ENCODE measurements around the gene PDE4D. TPM values are rescaled to one million over a fixed set of nuclear protein-coding genes. Genes with fewer than 3 reads are reported as not detected.

The PDE4D gene
- total RNA-seq, 1 donor from 2014 or later, result 44.8 TPM

DNA sequence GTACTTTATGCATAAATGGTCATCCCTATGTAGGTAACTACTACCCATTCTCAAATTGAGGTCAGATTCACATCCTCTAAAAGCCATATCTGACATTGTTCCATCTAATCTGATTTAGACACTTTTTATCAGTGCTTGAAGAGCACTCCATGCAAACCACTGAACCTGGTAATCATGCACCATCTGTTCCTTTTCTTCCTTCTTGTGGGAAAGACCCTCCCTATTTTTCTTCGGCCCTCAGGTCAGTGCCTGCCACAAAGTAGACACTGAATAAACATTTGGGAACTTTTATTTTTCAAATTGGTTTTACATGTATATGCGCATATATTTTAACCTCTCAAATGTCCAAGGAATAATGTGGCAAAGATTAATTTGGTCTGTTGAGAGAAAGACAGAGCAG lies 26.0 kb upstream of the PDE4D start:
- Histone ChIP-seq H3K36me3 (no peaks in the 10 kb centered on the region), H3K4me1 (no peaks in the 10 kb centered on the region), H3K27me3 (no peaks in the 10 kb centered on the region), H3K27ac (no peak overlapping the region), H3K9me3 (no peaks in the 10 kb centered on the region), H3K4me3 (no peak overlapping the region)
- TF ChIP-seq CTCF (IDR thresholded peaks at IDR 0.05), result no peak
- intact Hi-C loops (cut with DNase I), result no loop called here
- DNase-seq (ENCODE audit: low spot score in 2 of 2), result no peak

DNA sequence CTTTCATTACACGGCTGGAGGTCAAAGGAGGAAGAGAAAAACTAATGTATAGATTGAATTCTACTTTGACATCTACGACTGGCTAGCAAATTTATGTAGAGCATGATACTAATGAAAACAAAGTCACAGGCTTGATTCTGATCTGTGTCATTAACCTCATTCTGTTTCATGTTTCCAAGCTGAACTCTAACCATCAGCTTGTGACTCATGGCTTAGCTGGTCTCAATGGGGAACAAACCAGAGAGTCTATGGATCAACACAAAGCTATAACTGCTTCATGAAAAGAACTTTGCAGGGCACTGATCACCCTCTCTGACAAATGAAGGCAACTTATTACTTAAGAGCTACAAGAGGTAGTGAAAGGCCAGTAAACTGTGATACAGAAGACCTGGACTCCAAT lies 23.6 kb upstream of the PDE4D start:
- H3K27me3 ChIP-seq, result no peaks in the 10 kb centered on the region
- no peak overlapping the region for H3K27ac ChIP-seq
- H3K4me3 ChIP-seq, result no peak overlapping the region
- intact Hi-C loops (cut with DNase I), result no loop called here
- no peaks in the 10 kb centered on the region for H3K4me1 ChIP-seq
- TF ChIP-seq CTCF (IDR thresholded peaks at IDR 0.05), result no peak
- H3K36me3 ChIP-seq, result peaks cover 0 to 2% of the 10 kb centered on the region in 2 donors
- no peaks in the 10 kb centered on the region for H3K9me3 ChIP-seq
- no peak for DNase-seq (ENCODE audit: low spot score in 2 of 2)

DNA sequence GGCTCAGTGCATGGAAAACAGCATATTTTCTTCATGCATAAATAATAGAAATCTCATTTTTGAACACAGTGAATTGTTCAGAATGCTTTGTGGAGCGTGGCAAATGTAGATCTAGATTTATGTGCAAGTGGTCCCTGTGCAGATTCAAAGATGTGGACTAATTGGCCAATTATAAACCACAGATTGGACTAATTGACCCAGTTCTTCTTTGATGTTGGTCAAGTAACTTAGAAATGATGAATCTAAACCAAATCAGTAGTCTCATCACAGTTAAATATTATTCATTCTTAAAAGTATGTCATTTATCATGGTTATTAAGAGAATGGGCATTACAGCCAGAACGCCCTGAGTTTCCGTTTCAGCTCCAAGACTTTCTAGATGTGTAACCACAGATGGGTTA lies 11.7 kb upstream of the PDE4D start:
- intact Hi-C loops (cut with DNase I), result no loop called here
- Histone ChIP-seq H3K4me1 (no peaks in the 10 kb centered on the region), H3K27me3 (no peaks in the 10 kb centered on the region), H3K27ac (no peak overlapping the region), H3K9me3 (no peaks in the 10 kb centered on the region), H3K36me3 (no peaks in the 10 kb centered on the region), H3K4me3 (no peak overlapping the region)
- no peak for TF ChIP-seq CTCF (IDR thresholded peaks at IDR 0.05)
- no peak for DNase-seq (ENCODE audit: low spot score in 2 of 2)

DNA sequence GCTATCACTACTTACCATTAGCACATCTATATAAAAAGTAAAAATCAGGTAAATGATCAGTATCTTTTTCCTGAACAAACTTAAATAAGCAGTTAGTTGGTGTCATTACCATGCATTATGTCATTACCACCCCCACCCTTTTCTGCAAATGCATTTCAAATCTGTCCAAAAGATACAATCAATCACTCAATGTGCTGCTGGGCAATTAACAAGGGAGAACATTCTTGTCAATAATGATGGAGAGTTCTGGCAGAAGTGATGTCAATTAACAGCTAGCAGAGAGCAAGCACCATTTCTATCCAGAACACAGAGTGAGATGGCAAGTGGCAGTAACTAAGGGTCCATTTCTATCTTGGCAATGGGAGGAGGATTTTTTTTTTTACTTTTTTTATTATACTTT lies 3.5 kb upstream of the PDE4D start:
- Histone ChIP-seq H3K4me1 (peaks cover 0 to 7% of the 10 kb centered on the region in 2 donors), H3K27ac (no peak overlapping the region), H3K27me3 (no peaks in the 10 kb centered on the region), H3K4me3 (no peak overlapping the region), H3K36me3 (no peaks in the 10 kb centered on the region), H3K9me3 (no peaks in the 10 kb centered on the region)
- intact Hi-C loops (cut with DNase I), result no loop called here
- DNase-seq (ENCODE audit: low spot score in 2 of 2), result no peak
- TF ChIP-seq CTCF (IDR thresholded peaks at IDR 0.05), result no peak

DNA sequence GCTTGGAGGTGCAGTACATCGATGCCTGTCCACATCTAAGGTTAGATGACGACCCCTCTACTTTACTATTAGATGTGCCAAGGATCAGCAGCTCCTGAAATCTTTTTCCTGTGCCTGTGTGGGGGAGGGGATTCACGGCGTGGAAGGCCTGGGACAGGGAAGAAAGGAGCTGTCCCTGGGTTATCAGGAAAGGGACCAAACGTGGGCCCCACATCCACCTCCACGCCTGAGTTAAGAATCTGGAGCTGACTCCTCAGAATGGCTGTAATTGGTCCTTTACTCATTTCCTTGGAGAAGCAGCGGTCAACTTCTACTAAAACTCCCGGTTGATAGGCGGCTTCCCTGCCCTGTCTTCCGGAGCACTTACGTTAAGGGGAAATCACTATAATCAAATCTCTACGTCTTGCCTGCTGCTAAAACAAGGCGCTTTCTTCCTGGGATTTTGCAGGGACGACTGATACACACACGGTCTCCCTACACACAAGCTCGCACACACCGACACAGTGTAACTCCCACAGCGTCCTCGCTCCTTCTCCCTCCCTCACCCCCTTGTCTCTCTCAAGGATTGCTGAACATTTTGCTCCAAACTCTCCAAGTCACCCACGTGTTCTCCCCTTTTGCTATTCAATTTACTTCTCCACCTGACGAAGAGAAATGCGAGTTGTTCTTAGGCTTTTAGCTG lies 1.4 kb downstream of the PDE4D start:
- H3K4me1 ChIP-seq, result peaks cover 0 to 7% of the 10 kb centered on the region in 2 donors
- intact Hi-C loops (cut with DNase I), result no loop called here
- no peak for DNase-seq (ENCODE audit: low spot score in 2 of 2)
- no peaks in the 10 kb centered on the region for H3K9me3 ChIP-seq
- H3K27me3 ChIP-seq, result no peaks in the 10 kb centered on the region
- no peak for TF ChIP-seq CTCF (IDR thresholded peaks at IDR 0.05)
- H3K27ac ChIP-seq, result no peak overlapping the region
- no peaks in the 10 kb centered on the region for H3K36me3 ChIP-seq
- no peak overlapping the region for H3K4me3 ChIP-seq

GRCh38 chr5:59887274-59887673 lies 6.3 kb downstream of the PDE4D start:
- intact Hi-C loops (cut with DNase I), result no loop called here
- no peak overlapping the region for H3K27ac ChIP-seq
- H3K4me1 ChIP-seq, result no peaks in the 10 kb centered on the region
- no peak for DNase-seq (ENCODE audit: low spot score in 2 of 2)
- no peaks in the 10 kb centered on the region for H3K27me3 ChIP-seq
- no peaks in the 10 kb centered on the region for H3K9me3 ChIP-seq
- H3K4me3 ChIP-seq, result no peak overlapping the region
- TF ChIP-seq CTCF (IDR thresholded peaks at IDR 0.05), result no peak
- H3K36me3 ChIP-seq, result no peaks in the 10 kb centered on the region
